Osteoblast (primary cell): ENCODE data around the gene EMC1. TPM values are rescaled to one million over a fixed set of nuclear protein-coding genes. Genes with fewer than 3 reads are reported as not detected.
A peak's percentile ranks its signal among the peaks of the same experiment; 100 is the strongest.
"Not testable (repeated sequence)": the region's sequence is repeated elsewhere in the genome, so short reads cannot be mapped to it uniquely, and the experiment has no call there.

Experiments
- DNase-seq: peaks from one replicate; pipeline ENCODE4 v3.0.0; 2011; ENCODE audit warnings: low spot score, mixed read lengths; ENCODE audit not compliant: insufficient read length; ENCODE audit errors: missing footprints
- H2AFZ ChIP-seq: 2 replicates; pipeline ENCODE4 v1.6.0; 2011; ENCODE audit warnings: mild to moderate bottlenecking, low read length
- H3K27ac ChIP-seq: 2 replicates; pipeline ENCODE4 v1.5.1; 2011; ENCODE audit warnings: mild to moderate bottlenecking, low read depth, low read length, moderate library complexity
- H3K27me3 ChIP-seq: 2 replicates; pipeline ENCODE4 v1.6.0; 2012; ENCODE audit warnings: mild to moderate bottlenecking, control low read depth, inconsistent platforms, low read length, moderate library complexity; ENCODE audit not compliant: insufficient read depth
- H3K36me3 ChIP-seq: 2 replicates; pipeline ENCODE4 v1.5.1; 2011; ENCODE audit warnings: mild to moderate bottlenecking, low read length, control low read depth, moderate library complexity; ENCODE audit not compliant: insufficient read depth
- H3K4me1 ChIP-seq: 2 replicates; pipeline ENCODE4 v1.5.1; 2011; ENCODE audit warnings: mild to moderate bottlenecking, low read length, control low read depth, moderate library complexity; ENCODE audit not compliant: insufficient read depth
- H3K4me2 ChIP-seq: 2 replicates; pipeline ENCODE4 v1.6.0; 2011; ENCODE audit warnings: mild to moderate bottlenecking, low read length; ENCODE audit not compliant: insufficient read depth
- H3K4me3 ChIP-seq: fragments of 200-600 bp; sonication (generic); 3 replicates; pipeline ENCODE4 v1.5.1; 2012; ENCODE audit warnings: mild to moderate bottlenecking, low read length, inconsistent platforms; ENCODE audit not compliant: insufficient read depth
- H3K79me2 ChIP-seq: 2 replicates; pipeline ENCODE4 v1.6.0; 2012; ENCODE audit warnings: mild to moderate bottlenecking, low read length, control low read depth, inconsistent platforms; ENCODE audit not compliant: insufficient read depth
- H3K9me3 ChIP-seq: 2 replicates; pipeline ENCODE4 v1.5.1; 2011; ENCODE audit warnings: low read depth, low read length, control low read depth
- H4K20me1 ChIP-seq: 2 replicates; pipeline ENCODE4 v1.6.0; 2012; ENCODE audit warnings: mild to moderate bottlenecking, low read length, control low read depth; ENCODE audit not compliant: insufficient read depth
- CTCF ChIP-seq: IDR thresholded peaks from 2 replicates; pipeline ENCODE4 v1.5.1; 2011; ENCODE audit warnings: mild to moderate bottlenecking, low read depth, low read length, moderate library complexity; ENCODE audit errors: extremely low read depth
- total RNA-seq: library from RNA; depleted of rRNA; stranded (reverse); fragments of >200 nt; gene quantifications from 2 replicates; pipeline ENCODE4 v1.2.3, GENCODE V29; 2012

Gene EMC1
- total RNA-seq, 1 donor = 64.1 TPM

GRCh38 chr1:19234224-19234623, 17.1 kb downstream of the EMC1 start:
- Histone ChIP-seq H3K4me2 (no peak overlapping the region), H3K27me3 (no peaks in the 10 kb centered on the region), H3K9me3 (no peaks in the 10 kb centered on the region), H3K4me1 (no peaks in the 10 kb centered on the region), H3K27ac (no peak overlapping the region), H4K20me1 (peaks cover 9% of the 10 kb centered on the region), H2AFZ (no peak overlapping the region), H3K4me3 (no peak overlapping the region), H3K36me3 (peaks cover 85% of the 10 kb centered on the region), H3K79me2 (no peaks in the 10 kb centered on the region)
- no peak for TF ChIP-seq CTCF
- DNase-seq = no peak

- peak; percentile 15 for TF ChIP-seq CTCF
- Histone ChIP-seq H3K27me3 (no peaks in the 10 kb centered on the region), H3K9me3 (no peaks in the 10 kb centered on the region), H3K79me2 (no peaks in the 10 kb centered on the region), H3K4me1 (no peaks in the 10 kb centered on the region), H4K20me1 (peaks cover 6% of the 10 kb centered on the region), H3K4me2 (no peak overlapping the region), H3K4me3 (no peak overlapping the region), H3K27ac (no peak overlapping the region), H2AFZ (no peak overlapping the region), H3K36me3 (peaks cover 77% of the 10 kb centered on the region)
- DNase-seq = peak; percentile 84
Observed at GRCh38 chr1:19232524-19232846, 18.8 kb downstream of the EMC1 start.

- H3K36me3 ChIP-seq = peaks cover 75% of the 10 kb centered on the region
- H2AFZ ChIP-seq, H3K4me2 ChIP-seq, H3K4me3 ChIP-seq, H3K79me2 ChIP-seq, H3K9me3 ChIP-seq, H3K27me3 ChIP-seq, H4K20me1 ChIP-seq, DNase-seq, H3K27ac ChIP-seq, H3K4me1 ChIP-seq: not testable (repeated sequence)
Observed at GRCh38 chr1:19231736-19232523, 19.4 kb downstream of the EMC1 start.

- H2AFZ ChIP-seq = no peak overlapping the region
Observed at GRCh38 chr1:19229828-19230325, 21.4 kb downstream of the EMC1 start.

More at GRCh38 chr1:19229828-19230325, 21.4 kb downstream of the EMC1 start:
- H3K36me3 ChIP-seq = peaks cover 84% of the 10 kb centered on the region
- no peaks in the 10 kb centered on the region for H3K27me3 ChIP-seq
- H3K9me3 ChIP-seq = no peaks in the 10 kb centered on the region
- no peak for DNase-seq
- H3K79me2 ChIP-seq = no peaks in the 10 kb centered on the region
- no peak overlapping the region for H3K27ac ChIP-seq
- no peak overlapping the region for H3K4me2 ChIP-seq
- no peak for TF ChIP-seq CTCF
- H4K20me1 ChIP-seq = peaks cover 6% of the 10 kb centered on the region
- H3K4me1 ChIP-seq = no peaks in the 10 kb centered on the region
- no peak overlapping the region for H3K4me3 ChIP-seq
